IPS DF 19.7 (cell line): ENCODE results near the gene IL21.
"Not testable (repeated sequence)": the region's sequence is repeated elsewhere in the genome, so short reads cannot be mapped to it uniquely, and the experiment has no call there.

Experiments
- DNase-seq: peaks from one replicate; pipeline ENCODE4 v3.0.0-alpha.2; 2013; ENCODE audit warnings: low read depth, low spot score

Gene IL21

DNA sequence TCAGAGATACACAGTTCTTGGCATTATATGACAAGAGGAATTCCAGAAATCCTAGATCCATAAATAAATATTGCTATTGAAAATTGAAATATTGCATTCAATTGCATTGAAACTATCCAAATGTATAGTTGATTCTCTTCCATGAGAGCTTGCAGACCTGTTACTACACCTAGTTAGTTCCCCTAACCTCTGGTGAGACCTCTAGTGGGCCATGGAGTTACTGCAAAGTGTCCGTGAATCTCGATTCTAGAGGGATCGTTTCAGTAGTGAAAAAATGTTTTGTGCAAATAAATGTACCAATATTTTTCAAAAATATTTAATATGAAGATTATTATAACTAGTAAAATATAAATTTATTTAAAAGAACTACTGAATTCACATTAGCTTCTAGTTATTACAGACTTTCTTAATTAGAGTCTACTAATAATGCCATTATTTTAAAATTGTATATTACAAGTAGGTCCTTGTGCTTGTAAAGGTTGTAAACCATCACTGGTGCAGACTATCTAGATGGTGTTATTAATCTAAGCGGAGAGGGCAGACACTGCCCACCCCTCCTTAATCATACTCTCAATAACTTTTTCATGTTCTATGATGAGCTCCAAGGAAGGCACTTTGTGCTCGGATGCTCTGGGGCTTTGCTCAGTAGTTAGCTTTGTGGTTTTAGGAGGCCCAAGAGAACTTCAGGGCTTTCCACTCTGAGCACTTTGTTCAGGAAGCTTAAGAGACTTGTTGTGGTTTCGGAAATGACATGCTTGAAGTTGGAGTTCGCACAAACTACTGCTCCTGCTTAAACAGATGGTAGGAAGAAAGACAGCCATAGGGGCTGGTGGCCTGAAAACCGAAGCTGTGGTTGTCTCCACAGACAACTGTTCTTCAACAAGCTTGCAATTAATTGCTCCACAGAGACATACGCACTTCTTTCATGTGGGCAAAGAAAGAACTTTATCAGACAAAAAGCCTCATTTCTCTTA lies 42.8 kb downstream of the IL21 start:
- no peak for DNase-seq

DNA sequence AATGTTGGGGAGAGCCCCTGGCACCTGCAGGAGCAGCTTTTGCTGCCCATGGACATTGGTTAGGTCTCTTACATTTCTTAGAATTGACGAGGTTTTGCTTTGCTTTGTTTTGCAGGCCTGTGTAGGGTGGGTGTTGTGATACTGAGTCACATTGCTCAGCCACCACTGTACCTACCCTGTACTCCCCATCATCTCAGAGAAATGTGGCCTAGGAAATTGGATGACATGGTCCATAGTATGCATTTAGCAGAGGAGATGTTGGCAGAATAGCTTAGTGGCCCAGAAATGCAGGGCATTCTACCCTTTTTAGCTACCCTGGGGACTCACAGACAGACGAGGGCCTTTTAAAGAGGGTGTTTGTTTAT lies 43.7 kb downstream of the IL21 start:
- DNase-seq = no peak

- no peak for DNase-seq
Measured at GRCh38 chr4:122576261-122577188, 44.3 kb downstream of the IL21 start.

DNA sequence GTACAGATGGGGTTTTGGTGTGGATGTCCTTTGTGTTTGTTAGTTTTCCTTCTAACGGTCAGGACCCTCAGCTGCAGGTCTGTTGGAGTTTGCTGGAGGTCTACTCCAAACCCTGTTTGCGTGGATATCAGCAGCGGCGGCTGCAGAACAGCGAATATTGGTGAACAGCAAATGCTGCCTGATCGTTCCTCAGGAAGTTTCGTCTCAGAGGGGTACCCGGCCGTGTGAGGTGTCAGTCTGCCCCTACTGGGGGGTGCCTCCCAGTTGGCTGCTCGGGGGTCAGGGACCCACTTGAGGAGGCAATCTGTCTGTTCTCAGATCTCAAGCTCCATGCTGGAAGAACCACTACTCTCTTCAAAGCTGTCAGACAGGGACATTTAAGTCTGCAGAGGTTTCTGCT lies 46.5 kb downstream of the IL21 start:
- DNase-seq = not testable (repeated sequence)

DNA sequence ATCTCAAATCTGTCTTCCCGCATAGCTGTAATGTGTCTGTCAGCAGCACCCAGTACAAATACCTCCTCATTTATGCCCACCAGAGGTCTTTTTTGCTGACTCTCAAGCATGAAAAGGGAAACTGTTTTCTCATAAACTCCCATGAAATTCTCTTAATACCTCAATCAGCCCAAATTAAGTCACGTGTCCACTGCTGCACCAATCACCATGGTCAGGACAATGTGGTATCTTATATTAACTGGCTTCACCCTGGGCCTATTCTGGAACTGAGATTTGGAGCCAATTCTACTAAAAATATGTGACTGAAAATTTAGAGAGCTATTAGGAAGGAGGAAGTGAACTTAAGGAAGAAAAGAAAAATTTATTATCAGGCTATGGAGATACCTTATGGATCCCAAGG lies 58.4 kb downstream of the IL21 start:
- DNase-seq = no peak
